BE2C (cell line): ENCODE measurements around the gene ALDH16A1.
"Not testable (repeated sequence)": the region's sequence is repeated elsewhere in the genome, so short reads cannot be mapped to it uniquely, and the experiment has no call there.

Experiments
- DNase-seq: peaks from one replicate; pipeline ENCODE4 v3.0.0-alpha.2; 2020
- H3K27me3 ChIP-seq: fragments of 250-450 bp; sonication (Bioruptor Pico); 2 replicates; pipeline ENCODE4 v1.5.1; 2020; ENCODE audit warnings: mild to moderate bottlenecking
- H3K36me3 ChIP-seq: fragments of 250-450 bp; sonication (Bioruptor Pico); 2 replicates; pipeline ENCODE4 v1.5.1; 2020; ENCODE audit warnings: mild to moderate bottlenecking
- H3K4me1 ChIP-seq: fragments of 250-450 bp; sonication (Bioruptor Pico); 2 replicates; pipeline ENCODE4 v1.5.1; 2020
- H3K4me3 ChIP-seq: 2 replicates; pipeline ENCODE4 v1.5.1; 2011; ENCODE audit warnings: low read depth, low read length
- H3K9me3 ChIP-seq: fragments of 250-450 bp; sonication (Bioruptor Pico); 2 replicates; pipeline ENCODE4 v1.5.1; 2020
- TF ChIP-seq, protein P1 (sequence below): IDR thresholded peaks from 2 replicates; pipeline ENCODE4 v1.5.1; 2012; ENCODE audit warnings: mild to moderate bottlenecking, low read depth, low read length

The ALDH16A1 gene

DNA sequence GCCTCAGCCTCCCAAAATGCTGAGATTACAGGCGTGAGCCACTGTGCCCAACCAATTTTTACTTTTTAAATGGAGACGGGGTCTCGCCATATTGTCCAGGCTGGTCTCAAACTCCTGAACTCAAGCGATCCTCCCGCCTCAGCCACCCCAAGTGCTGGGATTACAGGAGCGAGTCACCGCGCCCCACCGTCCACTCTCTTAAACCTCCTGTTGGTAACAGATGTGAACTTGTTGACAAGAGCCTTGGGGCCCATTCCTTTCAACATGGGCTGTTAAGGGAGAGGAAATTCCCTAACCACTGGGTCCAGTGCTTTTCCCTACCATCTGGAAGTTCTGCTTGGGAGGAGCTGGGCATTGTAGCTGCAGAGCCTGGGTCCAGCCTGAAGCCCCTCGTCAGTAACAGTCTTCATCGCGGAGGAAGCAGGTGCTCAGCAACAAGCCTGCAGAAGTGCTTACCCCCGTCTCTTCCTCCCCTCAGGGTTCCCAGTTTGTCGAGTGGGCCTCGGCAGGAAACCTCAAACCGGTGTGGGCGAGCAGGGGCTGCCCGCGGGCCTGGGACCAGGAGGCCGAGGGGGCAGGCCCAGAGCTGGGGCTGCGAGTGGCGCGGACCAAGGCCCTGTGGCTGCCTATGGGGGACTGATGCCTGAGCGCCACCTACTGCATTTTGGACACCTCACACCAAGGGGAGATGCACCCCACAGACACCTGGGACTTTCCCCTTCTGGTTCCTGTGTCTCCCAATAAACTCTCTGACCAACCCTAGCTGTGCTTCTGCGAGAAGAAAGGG is 17.0 kb downstream of the ALDH16A1 start:
- TF ChIP-seq, protein P1, sequence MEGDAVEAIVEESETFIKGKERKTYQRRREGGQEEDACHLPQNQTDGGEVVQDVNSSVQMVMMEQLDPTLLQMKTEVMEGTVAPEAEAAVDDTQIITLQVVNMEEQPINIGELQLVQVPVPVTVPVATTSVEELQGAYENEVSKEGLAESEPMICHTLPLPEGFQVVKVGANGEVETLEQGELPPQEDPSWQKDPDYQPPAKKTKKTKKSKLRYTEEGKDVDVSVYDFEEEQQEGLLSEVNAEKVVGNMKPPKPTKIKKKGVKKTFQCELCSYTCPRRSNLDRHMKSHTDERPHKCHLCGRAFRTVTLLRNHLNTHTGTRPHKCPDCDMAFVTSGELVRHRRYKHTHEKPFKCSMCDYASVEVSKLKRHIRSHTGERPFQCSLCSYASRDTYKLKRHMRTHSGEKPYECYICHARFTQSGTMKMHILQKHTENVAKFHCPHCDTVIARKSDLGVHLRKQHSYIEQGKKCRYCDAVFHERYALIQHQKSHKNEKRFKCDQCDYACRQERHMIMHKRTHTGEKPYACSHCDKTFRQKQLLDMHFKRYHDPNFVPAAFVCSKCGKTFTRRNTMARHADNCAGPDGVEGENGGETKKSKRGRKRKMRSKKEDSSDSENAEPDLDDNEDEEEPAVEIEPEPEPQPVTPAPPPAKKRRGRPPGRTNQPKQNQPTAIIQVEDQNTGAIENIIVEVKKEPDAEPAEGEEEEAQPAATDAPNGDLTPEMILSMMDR: peak; percentile 21
- Histone ChIP-seq H3K4me3 (no peak overlapping the region), H3K4me1 (no peaks in the 10 kb centered on the region), H3K9me3 (no peaks in the 10 kb centered on the region), H3K27me3 (no peaks in the 10 kb centered on the region), H3K36me3 (no peaks in the 10 kb centered on the region; the same call in 1 of the 2 replicates)
- no peak for DNase-seq

DNA sequence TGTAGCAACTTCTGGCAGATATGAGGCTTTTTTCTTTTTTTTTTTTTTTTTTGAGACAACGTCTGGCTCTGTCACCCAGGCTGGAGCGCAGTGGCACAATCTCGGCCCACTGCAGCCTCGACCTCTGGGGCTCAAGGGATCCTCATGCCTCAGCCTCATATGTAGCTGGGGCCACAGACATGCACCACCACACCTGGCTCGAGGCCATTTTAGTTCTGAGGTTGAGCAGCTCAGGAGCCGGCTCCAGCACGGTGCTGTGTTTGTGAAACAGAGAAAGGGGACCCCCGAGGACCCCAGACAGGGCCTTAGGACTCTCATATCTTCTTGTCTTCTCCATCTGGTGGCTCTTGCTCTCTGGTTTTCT is 17.6 kb downstream of the ALDH16A1 start:
- no peaks in the 10 kb centered on the region; the same call in 1 of the 2 replicates for H3K36me3 ChIP-seq
- H3K4me3 ChIP-seq: no peak overlapping the region
- no peaks in the 10 kb centered on the region for H3K9me3 ChIP-seq
- DNase-seq: no peak
- no peaks in the 10 kb centered on the region for H3K27me3 ChIP-seq
- TF ChIP-seq, protein P1: no peak
- no peaks in the 10 kb centered on the region for H3K4me1 ChIP-seq

DNA sequence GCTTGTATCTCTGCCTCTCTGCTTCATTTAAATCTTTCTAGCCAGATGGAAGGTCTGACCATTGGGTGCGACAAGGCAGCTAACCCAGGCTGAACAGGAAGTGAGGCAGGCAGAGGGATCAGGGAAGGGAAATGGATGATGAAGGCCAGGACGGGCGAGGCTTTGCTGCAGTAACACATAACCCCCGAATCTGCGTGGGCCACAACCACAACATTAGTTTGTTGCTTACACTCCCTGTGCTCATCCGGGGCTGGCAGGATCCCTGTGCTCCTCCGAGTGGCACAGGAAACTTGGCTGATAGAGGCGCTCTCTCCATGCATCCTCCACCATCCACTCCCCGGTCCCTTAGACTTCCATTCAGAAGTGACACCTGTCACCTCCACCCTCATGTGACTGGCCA is 19.9 kb downstream of the ALDH16A1 start:
- TF ChIP-seq, protein P1: no peak
- DNase-seq: no peak
- H3K9me3 ChIP-seq: no peaks in the 10 kb centered on the region
- H3K27me3 ChIP-seq: no peaks in the 10 kb centered on the region
- no peaks in the 10 kb centered on the region; the same call in 1 of the 2 replicates for H3K36me3 ChIP-seq
- H3K4me3 ChIP-seq: no peak overlapping the region
- H3K4me1 ChIP-seq: no peaks in the 10 kb centered on the region

DNA sequence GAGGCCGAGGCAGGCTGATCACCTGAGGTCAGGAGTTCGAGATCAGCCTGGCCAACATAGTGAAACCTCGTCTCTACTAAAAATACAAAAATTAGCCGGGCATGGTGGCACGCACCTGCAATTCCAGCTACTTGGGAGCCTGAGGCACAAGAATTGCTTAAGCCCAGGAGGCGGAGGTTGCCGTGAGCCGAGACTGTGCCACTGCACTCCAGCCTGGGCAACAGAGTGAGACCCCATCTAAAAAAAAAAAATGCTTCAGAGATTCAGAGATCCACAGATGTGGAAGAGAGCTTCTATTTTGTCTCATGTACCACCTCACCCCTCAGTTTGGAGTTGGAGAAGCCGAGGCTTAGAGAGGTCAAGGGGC is 20.5 kb downstream of the ALDH16A1 start:
- H3K9me3 ChIP-seq, H3K36me3 ChIP-seq, H3K27me3 ChIP-seq, H3K4me1 ChIP-seq, DNase-seq: not testable (repeated sequence)
- H3K4me3 ChIP-seq: peak overlapping the region; percentile 69

DNA sequence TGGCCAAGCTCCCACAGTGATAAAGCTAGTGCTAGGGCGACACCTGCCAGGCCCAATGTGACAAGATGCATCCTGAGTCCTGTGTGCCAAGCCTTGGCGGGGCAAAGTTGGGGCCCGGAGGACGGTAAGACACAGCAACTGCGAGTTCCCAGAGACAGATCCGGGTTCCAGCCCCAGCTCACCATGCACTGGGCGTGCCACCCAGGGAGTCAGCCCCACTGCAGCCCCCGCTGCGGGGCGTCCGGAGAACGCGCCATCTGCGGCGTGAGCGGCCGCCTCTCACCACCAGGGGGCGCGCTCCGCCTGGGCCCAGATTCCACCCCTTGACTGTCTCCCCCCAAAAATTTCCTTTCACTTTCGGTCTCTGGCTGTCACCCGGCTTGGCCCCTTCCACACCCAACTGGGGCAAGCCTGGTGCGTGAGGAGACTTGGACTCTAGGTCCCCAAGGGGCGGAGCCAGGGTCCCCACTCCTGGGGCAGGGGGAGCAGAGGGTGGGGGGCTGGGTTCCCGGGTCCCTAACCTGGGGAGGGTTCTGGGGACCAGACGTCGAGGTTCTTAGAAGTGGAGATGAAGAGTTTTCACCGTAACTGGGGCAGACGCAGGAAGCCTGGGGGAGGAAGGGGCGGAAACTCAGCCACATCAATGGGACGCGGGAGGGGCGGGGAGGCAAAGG is 21.0 kb downstream of the ALDH16A1 start, which contains the start of gene FLT3LG:
FLT3LG (plus strand) TSS at position 348 of the 674 bp plus-strand sequence. CDS start 425 bp downstream, outside the sequence.
- Histone ChIP-seq H3K4me3 (peak within 1 kb of the TSS; percentile 69), H3K27me3 (no peaks in the 10 kb centered on the region), H3K9me3 (no peaks in the 10 kb centered on the region), H3K4me1 (no peaks in the 10 kb centered on the region), H3K36me3 (no peaks in the 10 kb centered on the region; the same call in 1 of the 2 replicates)
- TF ChIP-seq, protein P1: peak; percentile 94
- DNase-seq: peak; percentile 74

DNA sequence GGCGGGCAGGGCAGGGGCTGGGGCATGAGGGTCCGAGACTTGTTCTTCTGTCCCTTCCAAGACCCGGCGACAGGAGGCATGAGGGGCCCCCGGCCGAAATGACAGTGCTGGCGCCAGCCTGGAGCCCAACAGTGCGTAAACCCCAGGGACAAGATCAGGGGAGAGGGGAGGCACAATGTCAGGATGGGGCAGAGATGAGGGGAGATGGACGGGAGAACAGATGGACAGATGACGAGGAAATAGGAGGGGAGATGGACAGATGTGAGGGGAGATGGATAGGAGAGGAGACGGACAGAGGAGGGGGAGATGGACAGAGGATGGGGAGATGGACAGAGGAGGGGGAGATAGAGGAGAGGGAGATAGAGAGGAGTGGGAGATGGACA is 21.5 kb downstream of the ALDH16A1 start:
- H3K36me3 ChIP-seq: no peaks in the 10 kb centered on the region
- no peaks in the 10 kb centered on the region for H3K27me3 ChIP-seq
- DNase-seq: no peak
- no peaks in the 10 kb centered on the region for H3K4me1 ChIP-seq
- peak overlapping the region; percentile 69 for H3K4me3 ChIP-seq
- no peaks in the 10 kb centered on the region for H3K9me3 ChIP-seq
- TF ChIP-seq, protein P1: no peak
